Aorta (tissue), 5 donors: ENCODE measurements around the gene SNAI1. TPM values are rescaled to one million over a fixed set of nuclear protein-coding genes. Genes with fewer than 3 reads are reported as not detected.
A peak's percentile ranks its signal among the peaks of the same experiment; 100 is the strongest.
"Not testable (repeated sequence)": the region's sequence is repeated elsewhere in the genome, so short reads cannot be mapped to it uniquely, and the experiment has no call there.

Experiments used
- ATAC-seq: fragments of 200-7000 bp; cut with Tn5 transposase; one replicate; pipeline ENCODE4 v1.9.1; 2022; ENCODE audit warnings: moderate library complexity; ENCODE audit not compliant: low FRiP score
- DNase-seq, 2 donors: peaks; one replicate each; pipeline ENCODE4 v3.0.0-alpha.2; 2020
- H3K27ac ChIP-seq, 2 donors: one replicate each; pipeline ENCODE4 v1.5.1; 2013; ENCODE audit warnings: low read length in 2 of 2, mild to moderate bottlenecking in 2 of 2, moderate library complexity in 2 of 2, control low read depth in 1 of 2, inconsistent platforms in 1 of 2, low read depth in 1 of 2
- H3K27me3 ChIP-seq, 2 donors: one replicate each; pipeline ENCODE4 v1.6.1; 2013; ENCODE audit warnings: control low read depth in 1 of 2, low read length in 1 of 2, mild to moderate bottlenecking in 1 of 2, moderate library complexity in 1 of 2; ENCODE audit not compliant: insufficient read depth in 2 of 2, control insufficient read depth in 1 of 2
- H3K36me3 ChIP-seq, 2 donors: one replicate each; pipeline ENCODE4 v1.6.1; 2013; ENCODE audit warnings: control low read depth in 1 of 2, low read length in 1 of 2, mild to moderate bottlenecking in 1 of 2; ENCODE audit not compliant: insufficient read depth in 2 of 2, control insufficient read depth in 1 of 2
- H3K4me1 ChIP-seq, 2 donors: one replicate each; pipeline ENCODE4 v1.6.1; 2013; ENCODE audit warnings: low read length in 2 of 2, control low read depth in 1 of 2, mild to moderate bottlenecking in 1 of 2, moderate library complexity in 1 of 2; ENCODE audit not compliant: insufficient read depth in 2 of 2, control insufficient read depth in 1 of 2
- H3K4me3 ChIP-seq, 2 donors: one replicate each; pipeline ENCODE4 v1.5.1; 2013; ENCODE audit warnings: low read length in 2 of 2, control low read depth in 1 of 2, mild to moderate bottlenecking in 1 of 2
- H3K9me3 ChIP-seq: one replicate; pipeline ENCODE4 v1.6.1; 2013; ENCODE audit warnings: mild to moderate bottlenecking, low read length; ENCODE audit not compliant: control insufficient read depth
- WGBS, 2 donors: extraction: QIAGEN DNeasy Blood & Tissue Kit; methylation state at CpG; one replicate each; pipeline ENCODE4 v1.1.7; 2013; 5-methylcytosine and 5-hydroxymethylcytosine counted together
- intact Hi-C, 2 donors: fragments of 100-400 bp; cut with DNase I; formaldehyde crosslinking; loops; one replicate each; pipeline versions ENCODE4 v1.14.2 to v1.15.0; 2022
- polyA plus RNA-seq, 2 donors: library from polyadenylated mRNA; stranded (reverse); fragments of 200-250 nt; gene quantifications; one replicate each; pipeline ENCODE4 v1.2.3, GENCODE V29; 2013
- total RNA-seq, 2 donors: library from RNA; stranded (reverse); fragmentation: NEBNext Ultra II Directional; extraction: Animal tissue kit (Norgen Biotek cat#: 25700); gene quantifications; one replicate each; pipeline ENCODE4 v1.2.1, GENCODE V29; 2021
- donor health status: healthy with polysubstance abuse.
- donor health status: Bipolar disorder and iron deficiency.
- donor health status: DM: no; HTN: no; CAD: no.
- donor health status: DM: no; HTN: no; CAD: no.
- donor health status: DM: yes; HTN: yes; CAD: no.

Gene SNAI1
- total and polyA plus RNA-seq, 4 donors, result 7.8 to 44.7 (median 9.3) TPM

GRCh38 chr20:50001784-50002311 is 19.1 kb downstream of the SNAI1 start:
- 93 to 96% methylated on average over 9 of the region's 9 CpGs for WGBS, 2 donors
- H3K9me3 ChIP-seq, result no peaks in the 10 kb centered on the region
- no peaks in the 10 kb centered on the region for H3K27me3 ChIP-seq
- H3K4me1 ChIP-seq, result no peaks in the 10 kb centered on the region
- no peak for ATAC-seq
- H3K27ac ChIP-seq, result no peak overlapping the region
- intact Hi-C loops, result no loop called here
- no peak for DNase-seq
- H3K36me3 ChIP-seq, result no peaks in the 10 kb centered on the region
- H3K4me3 ChIP-seq, result no peak overlapping the region

GRCh38 chr20:50003253-50003656 is 20.5 kb downstream of the SNAI1 start:
- Histone ChIP-seq H3K4me3 (no peak overlapping the region), H3K9me3 (no peaks in the 10 kb centered on the region), H3K27me3 (no peaks in the 10 kb centered on the region), H3K4me1 (no peaks in the 10 kb centered on the region), H3K27ac (no peak overlapping the region), H3K36me3 (no peaks in the 10 kb centered on the region)
- WGBS, 2 donors, result 71 to 80% methylated on average over 4 of the region's 4 CpGs
- ATAC-seq, result no peak
- DNase-seq, result no peak
- intact Hi-C loops, result no loop called here

GRCh38 chr20:50004229-50004628 is 21.4 kb downstream of the SNAI1 start:
- no peak overlapping the region for H3K4me3 ChIP-seq
- ATAC-seq (no peak), DNase-seq (no peak)
- intact Hi-C loops, result no loop called here
- 87 to 88% methylated on average over 4 of the region's 4 CpGs for WGBS, 2 donors
- H3K27ac ChIP-seq, result no peak overlapping the region
- no peaks in the 10 kb centered on the region for H3K27me3 ChIP-seq
- no peaks in the 10 kb centered on the region for H3K9me3 ChIP-seq
- H3K36me3 ChIP-seq, result no peaks in the 10 kb centered on the region
- no peaks in the 10 kb centered on the region for H3K4me1 ChIP-seq

- ATAC-seq, result no peak
- no peaks in the 10 kb centered on the region for H3K9me3 ChIP-seq
- H3K4me1 ChIP-seq, result no peaks in the 10 kb centered on the region
- no peaks in the 10 kb centered on the region for H3K36me3 ChIP-seq
- DNase-seq, result no peak
- no peak overlapping the region for H3K27ac ChIP-seq
- no peaks in the 10 kb centered on the region for H3K27me3 ChIP-seq
- no peak overlapping the region for H3K4me3 ChIP-seq
- WGBS, 2 donors, result 84 to 89% methylated on average over 7 of the region's 7 CpGs
- intact Hi-C loops, result no loop called here
Observed at GRCh38 chr20:50005471-50005981, 22.7 kb downstream of the SNAI1 start.

- no peaks in the 10 kb centered on the region for H3K36me3 ChIP-seq
- H3K4me3 ChIP-seq, result no peak overlapping the region
- no peaks in the 10 kb centered on the region for H3K27me3 ChIP-seq
- intact Hi-C loops, result no loop called here
- H3K27ac ChIP-seq, result no peak overlapping the region
- H3K9me3 ChIP-seq, result no peaks in the 10 kb centered on the region
- no peaks in the 10 kb centered on the region for H3K4me1 ChIP-seq
- DNase-seq (no peak), ATAC-seq (no peak)
- WGBS, 2 donors, result 90 to 91% methylated on average over 2 of the region's 2 CpGs
Observed at GRCh38 chr20:50007369-50007768, 24.6 kb downstream of the SNAI1 start.

GRCh38 chr20:50008007-50008406 is 25.2 kb downstream of the SNAI1 start:
- intact Hi-C loops, result no loop called here
- 83 to 86% methylated on average over 3 of the region's 3 CpGs for WGBS, 2 donors
- Histone ChIP-seq H3K36me3 (no peaks in the 10 kb centered on the region), H3K27me3 (no peaks in the 10 kb centered on the region), H3K4me3 (no peak overlapping the region), H3K27ac (no peak overlapping the region), H3K9me3 (no peaks in the 10 kb centered on the region), H3K4me1 (no peaks in the 10 kb centered on the region)
- no peak for ATAC-seq
- no peak for DNase-seq

- no peak overlapping the region for H3K4me3 ChIP-seq
- no peak overlapping the region for H3K27ac ChIP-seq
- H3K27me3 ChIP-seq, result no peaks in the 10 kb centered on the region
- H3K9me3 ChIP-seq, result no peaks in the 10 kb centered on the region
- H3K4me1 ChIP-seq, result no peaks in the 10 kb centered on the region
- 21 to 23% methylated on average over 53 to 71 of the region's 71 CpGs for WGBS, 2 donors
- intact Hi-C loops, result no loop called here
- ATAC-seq, result peak; percentile 44
- H3K36me3 ChIP-seq, result no peaks in the 10 kb centered on the region
- no peak for DNase-seq
Observed at GRCh38 chr20:50009521-50010454, 27.0 kb downstream of the SNAI1 start.

- ATAC-seq, DNase-seq: not testable (repeated sequence)
Observed at GRCh38 chr20:50011597-50011996, 28.8 kb downstream of the SNAI1 start.

More at GRCh38 chr20:50011597-50011996, 28.8 kb downstream of the SNAI1 start:
- 79 to 100% methylated on average over 1 to 3 of the region's 3 CpGs for WGBS, 2 donors
- H3K36me3 ChIP-seq, H3K27me3 ChIP-seq, intact Hi-C loops, H3K4me1 ChIP-seq, H3K9me3 ChIP-seq, H3K4me3 ChIP-seq, H3K27ac ChIP-seq: not testable (repeated sequence)
